T-helper 2 cell treated with Interferon-gamma antibody and Interleukin-4, amounts not matched to agents 5 μg/mL and 100 μg/mL, for 36 hours (primary cell): ENCODE results near the gene PRPF6.
"Not testable (repeated sequence)": the region's sequence is repeated elsewhere in the genome, so short reads cannot be mapped to it uniquely, and the experiment has no call there.

ENCODE experiments used
- DNase-seq: peaks from one replicate; pipeline ENCODE4 v3.0.0; 2021; ENCODE audit warnings: low spot score
- H3K27ac Mint-ChIP-seq: one replicate; pipeline ENCODE4 v1.8.0; 2021; ENCODE audit warnings: mild to moderate bottlenecking, mixed read lengths
- H3K27me3 Mint-ChIP-seq: one replicate; pipeline ENCODE4 v1.8.0; 2021; ENCODE audit warnings: low read depth, mixed read lengths
- H3K36me3 Mint-ChIP-seq: one replicate; pipeline ENCODE4 v1.8.0; 2021; ENCODE audit warnings: low read depth, mixed read lengths
- H3K4me1 Mint-ChIP-seq: one replicate; pipeline ENCODE4 v1.8.0; 2021; ENCODE audit warnings: low read depth, mixed read lengths
- H3K4me3 Mint-ChIP-seq: one replicate; pipeline ENCODE4 v1.8.0; 2022; ENCODE audit warnings: mild to moderate bottlenecking, moderate library complexity, mixed read lengths
- H3K9me3 Mint-ChIP-seq: one replicate; pipeline ENCODE4 v1.8.0; 2021; ENCODE audit warnings: mixed read lengths

Gene PRPF6

DNA sequence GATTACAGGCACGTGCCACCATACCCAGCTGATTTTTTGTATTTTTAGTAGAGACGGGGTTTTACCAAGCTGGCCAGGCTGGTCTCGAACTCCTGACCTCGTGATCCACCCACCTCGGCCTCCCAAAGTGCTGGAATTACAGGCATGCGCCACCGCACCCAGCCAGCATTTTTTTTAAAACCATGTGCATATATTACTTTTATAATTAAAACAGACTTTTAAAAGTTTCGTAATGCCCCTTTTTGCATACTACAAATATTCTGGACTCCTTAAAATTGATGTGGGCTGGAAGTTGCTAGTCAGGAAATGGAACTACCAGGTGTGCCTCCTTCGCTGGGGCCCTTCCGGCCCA lies 9.0 kb upstream of the PRPF6 start:
- not testable (repeated sequence) for DNase-seq, H3K27ac Mint-ChIP-seq, H3K9me3 Mint-ChIP-seq, H3K27me3 Mint-ChIP-seq, H3K4me3 Mint-ChIP-seq
- H3K36me3 Mint-ChIP-seq: peaks cover 32% of the 10 kb centered on the region
- peaks cover 22% of the 10 kb centered on the region for H3K4me1 Mint-ChIP-seq

DNA sequence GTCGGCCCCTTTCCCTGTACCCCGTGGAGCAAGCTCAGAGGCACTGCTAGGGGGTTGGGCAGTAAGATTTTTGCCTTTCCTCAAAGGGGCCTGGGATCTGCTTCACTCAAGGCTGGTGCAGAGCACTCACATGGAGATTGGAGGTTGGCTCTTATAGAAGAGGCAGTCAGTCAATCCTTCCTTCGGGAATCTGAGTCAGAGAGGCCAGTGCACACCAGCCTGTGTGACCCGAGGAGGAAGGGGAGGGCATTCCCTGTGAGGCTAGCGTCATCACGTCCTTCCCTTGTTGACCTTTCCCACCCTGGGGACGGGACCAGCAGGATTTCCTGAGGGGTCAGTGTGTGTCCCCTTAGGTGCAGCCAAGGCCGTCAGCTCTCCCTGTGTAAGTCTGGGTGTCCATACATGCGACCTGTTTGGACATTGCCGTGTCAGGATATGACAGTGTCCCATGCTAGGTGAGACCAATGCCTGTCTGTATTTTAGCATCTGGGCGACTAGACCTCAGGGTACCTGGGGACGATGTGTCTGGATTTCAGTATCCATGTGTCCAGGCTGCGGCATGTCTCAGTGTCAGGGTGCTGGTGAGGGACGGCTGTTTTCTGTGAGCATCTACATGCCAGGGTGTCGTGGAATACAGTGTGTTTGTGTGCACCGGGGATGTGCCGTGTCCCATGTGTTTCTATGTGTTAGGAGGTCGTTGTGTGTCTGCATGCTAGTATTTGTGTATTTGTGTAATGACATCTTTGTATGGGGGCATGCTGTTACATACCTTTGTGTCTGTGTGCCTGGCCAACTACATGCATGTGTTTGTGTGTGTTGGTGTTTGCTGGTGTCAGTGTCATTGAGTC lies 8.4 kb upstream of the PRPF6 start:
- Mint-ChIP-seq H3K36me3 (peaks cover 32% of the 10 kb centered on the region), H3K27ac (no peak overlapping the region), H3K27me3 (no peaks in the 10 kb centered on the region), H3K4me1 (peaks cover 28% of the 10 kb centered on the region), H3K4me3 (no peak overlapping the region), H3K9me3 (no peaks in the 10 kb centered on the region)
- no peak for DNase-seq

DNA sequence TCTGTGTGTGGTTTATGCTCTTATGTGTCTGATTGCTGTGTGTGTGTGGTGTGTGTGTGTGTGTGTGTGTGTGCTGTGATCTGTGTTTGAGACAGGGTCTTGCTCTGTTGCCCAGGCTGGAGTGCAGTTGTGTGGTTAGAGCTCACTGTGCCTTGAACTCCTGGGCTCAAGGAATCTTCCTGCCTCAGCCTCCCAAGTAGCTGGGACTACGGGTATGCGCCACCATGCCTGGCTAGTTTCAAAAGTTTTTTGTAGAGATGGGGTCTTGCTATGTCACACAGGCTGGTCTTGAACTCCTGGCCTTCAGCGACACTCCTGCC lies 7.8 kb upstream of the PRPF6 start:
- DNase-seq: no peak
- peaks cover 33% of the 10 kb centered on the region for H3K4me1 Mint-ChIP-seq
- H3K36me3 Mint-ChIP-seq: peaks cover 27% of the 10 kb centered on the region
- H3K27ac Mint-ChIP-seq: peak overlapping the region; percentile 4
- no peak overlapping the region for H3K4me3 Mint-ChIP-seq
- H3K9me3 Mint-ChIP-seq: no peaks in the 10 kb centered on the region
- no peaks in the 10 kb centered on the region for H3K27me3 Mint-ChIP-seq

DNA sequence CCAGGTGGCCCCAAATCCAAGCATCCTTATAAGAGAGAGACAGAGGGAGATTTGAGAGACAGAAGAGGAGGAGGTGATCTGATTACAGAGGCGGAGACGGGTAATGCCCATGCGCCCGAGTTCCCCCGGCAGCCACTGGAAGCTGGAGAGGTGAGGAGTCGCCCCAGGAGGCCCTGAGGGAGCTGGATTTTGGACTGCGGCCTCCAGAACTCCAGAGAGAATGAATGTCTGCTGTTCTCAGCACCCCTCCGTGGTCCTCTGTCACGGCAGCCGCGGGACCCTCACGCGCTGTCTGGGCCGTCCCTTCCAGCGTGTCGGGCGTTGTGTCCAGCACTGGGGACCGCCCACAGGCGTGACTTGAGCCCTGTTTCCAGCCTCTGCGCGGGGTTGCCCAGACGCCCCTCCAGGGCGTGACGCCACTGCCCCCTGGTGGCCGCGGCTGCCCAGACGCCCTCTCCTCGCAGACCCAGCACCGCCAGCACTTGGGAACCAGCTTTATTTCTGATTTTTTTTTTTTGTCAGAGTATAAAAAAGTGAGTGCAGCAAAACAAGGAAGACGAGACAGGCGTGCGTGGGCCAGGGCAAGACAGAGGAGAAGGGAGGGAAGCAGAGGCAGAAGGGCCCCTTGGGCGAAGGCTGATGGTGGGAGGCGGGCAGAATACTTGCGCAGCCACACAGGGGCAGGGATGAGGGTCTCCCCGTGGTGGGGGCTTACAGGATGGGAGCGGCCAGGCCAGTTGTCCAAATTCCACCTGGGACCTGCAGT lies 7.1 kb upstream of the PRPF6 start:
- peaks cover 33% of the 10 kb centered on the region for H3K4me1 Mint-ChIP-seq
- H3K36me3 Mint-ChIP-seq: peaks cover 21% of the 10 kb centered on the region
- H3K9me3 Mint-ChIP-seq: no peaks in the 10 kb centered on the region
- H3K4me3 Mint-ChIP-seq: no peak overlapping the region
- H3K27ac Mint-ChIP-seq: peak overlapping the region; percentile 19
- DNase-seq: peak; percentile 68
- H3K27me3 Mint-ChIP-seq: no peaks in the 10 kb centered on the region

DNA sequence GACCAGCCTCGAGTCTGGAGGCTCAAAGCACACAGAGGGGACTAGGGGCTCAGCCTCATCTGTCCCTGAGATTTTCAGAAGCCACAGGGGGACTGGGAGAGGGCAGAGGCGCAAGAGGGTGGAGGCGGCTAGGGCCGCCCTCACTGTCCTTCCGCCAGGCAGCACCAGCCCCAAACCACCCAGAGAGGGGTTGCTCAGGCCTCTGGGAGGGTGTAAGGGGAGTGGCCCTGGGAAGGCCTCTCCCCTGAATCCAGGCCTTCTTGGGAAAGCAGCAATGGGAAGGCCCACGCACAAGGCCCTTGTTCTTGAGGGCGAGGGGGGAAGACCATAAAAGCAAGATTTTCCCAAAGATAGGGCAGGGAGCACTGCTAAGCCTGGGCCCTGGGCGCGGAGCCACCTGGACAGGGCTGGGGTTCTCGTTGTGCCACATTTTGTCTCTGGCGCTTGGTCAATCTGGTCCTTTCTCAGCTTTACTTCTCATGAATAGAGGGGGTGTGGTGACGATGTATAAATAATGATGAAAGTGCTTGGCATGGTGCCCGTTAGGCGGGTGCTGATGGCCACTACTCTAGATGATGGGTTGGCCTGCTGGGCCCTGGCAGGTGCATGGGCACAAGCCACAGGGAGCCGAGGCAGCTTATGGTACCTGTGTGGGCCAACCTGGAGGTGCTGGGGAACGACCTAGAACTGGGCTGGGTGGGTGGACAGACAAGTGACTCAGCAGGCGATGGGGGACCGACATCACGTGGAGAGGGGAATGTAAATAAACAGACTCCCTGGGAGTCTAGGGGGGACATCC lies 6.3 kb upstream of the PRPF6 start:
- Mint-ChIP-seq H3K4me1 (peaks cover 30% of the 10 kb centered on the region), H3K4me3 (no peak overlapping the region), H3K27me3 (no peaks in the 10 kb centered on the region), H3K36me3 (peaks cover 20% of the 10 kb centered on the region), H3K27ac (no peak overlapping the region), H3K9me3 (no peaks in the 10 kb centered on the region)
- DNase-seq: no peak

DNA sequence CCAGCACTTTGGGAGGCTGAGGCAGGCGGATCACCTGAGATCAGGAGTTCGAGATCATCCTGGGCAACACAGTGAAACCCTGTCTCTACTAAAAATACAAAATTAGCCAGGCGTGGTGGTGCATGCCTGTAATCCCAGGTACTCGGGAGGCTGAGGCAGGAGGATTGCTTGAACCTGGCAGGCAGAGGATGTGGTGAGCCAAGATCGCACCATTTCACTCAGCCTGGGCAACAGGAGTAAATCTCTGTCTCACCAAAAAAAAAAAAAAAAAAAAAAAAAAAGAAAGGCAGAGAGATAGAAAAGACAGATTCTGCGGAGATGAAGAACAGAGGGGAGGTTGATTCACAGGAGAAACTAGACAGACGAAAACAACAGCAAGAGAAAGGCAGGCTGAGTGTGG lies 4.4 kb upstream of the PRPF6 start:
- not testable (repeated sequence) for H3K9me3 Mint-ChIP-seq, H3K27me3 Mint-ChIP-seq, DNase-seq
- Mint-ChIP-seq H3K4me3 (peak overlapping the region; percentile 89), H3K36me3 (peaks cover 22% of the 10 kb centered on the region), H3K27ac (peak overlapping the region; percentile 88), H3K4me1 (peaks cover 41% of the 10 kb centered on the region)

DNA sequence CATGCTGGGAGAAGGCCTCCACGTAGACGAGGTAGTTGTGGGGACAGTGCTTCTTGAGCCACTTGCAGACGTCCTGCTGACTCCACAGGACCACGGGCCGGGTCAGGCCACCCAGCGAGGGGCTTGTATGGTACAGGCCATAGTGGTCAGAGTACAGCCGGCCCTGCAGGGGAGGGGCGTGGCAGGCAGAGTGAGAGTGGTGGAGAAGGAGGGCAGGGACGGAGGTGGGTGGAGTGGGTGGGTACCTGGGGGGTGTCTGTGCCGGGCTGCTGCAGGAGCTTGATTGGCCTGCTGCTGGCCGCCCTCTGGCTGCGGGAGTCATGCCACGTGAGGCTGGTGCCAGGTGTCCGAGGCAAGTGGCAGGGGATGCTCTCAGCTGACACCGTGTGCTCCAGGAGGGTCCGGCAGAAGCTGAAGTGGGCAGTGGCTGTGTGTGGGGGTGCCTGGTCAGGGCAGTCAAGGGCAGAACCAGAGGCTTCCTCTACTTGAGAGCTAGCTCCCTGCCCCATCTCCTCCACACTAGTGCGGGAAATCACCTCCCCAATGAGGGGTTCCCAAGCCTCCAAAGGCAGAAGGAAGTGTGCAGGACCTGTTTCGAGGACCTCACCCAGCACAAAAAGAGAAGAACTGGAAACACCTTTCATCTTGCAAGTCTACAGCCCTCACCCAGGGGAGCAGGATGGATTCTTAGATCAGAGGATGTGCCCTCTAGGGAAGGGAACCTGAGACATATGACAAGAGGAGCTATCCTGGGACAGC lies 3.8 kb upstream of the PRPF6 start:
- H3K9me3 Mint-ChIP-seq: no peaks in the 10 kb centered on the region
- H3K27me3 Mint-ChIP-seq: no peaks in the 10 kb centered on the region
- H3K4me1 Mint-ChIP-seq: peaks cover 45% of the 10 kb centered on the region
- peaks cover 24% of the 10 kb centered on the region for H3K36me3 Mint-ChIP-seq
- no peak for DNase-seq
- peak overlapping the region; percentile 89 for H3K4me3 Mint-ChIP-seq
- H3K27ac Mint-ChIP-seq: peak overlapping the region; percentile 88

DNA sequence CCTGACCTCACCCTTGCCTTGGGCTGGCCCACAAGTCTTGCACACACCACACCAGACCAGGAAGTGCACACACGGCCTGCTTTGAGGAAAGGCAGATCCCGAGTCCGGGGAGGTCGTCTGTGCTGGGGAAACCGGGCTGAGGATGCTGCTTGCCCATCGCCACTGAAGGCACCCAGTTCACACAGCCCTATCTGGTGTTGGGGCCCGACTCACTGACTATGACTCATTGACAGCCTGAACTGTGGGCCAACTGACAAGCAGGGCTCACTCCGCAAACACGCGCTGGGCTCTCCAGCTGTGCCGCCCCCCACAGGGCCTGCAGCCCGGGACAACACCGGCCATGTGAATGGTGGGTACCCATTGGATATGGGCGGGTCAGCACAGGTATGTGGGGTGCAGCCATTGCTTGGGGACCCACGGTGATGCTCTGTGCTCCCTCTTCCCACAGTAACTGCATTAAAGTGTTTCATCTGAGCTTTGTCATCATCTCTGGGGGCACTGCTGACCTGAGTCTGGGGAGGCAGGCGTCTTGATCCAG lies 3.1 kb upstream of the PRPF6 start:
- H3K9me3 Mint-ChIP-seq: no peaks in the 10 kb centered on the region
- H3K4me1 Mint-ChIP-seq: peaks cover 51% of the 10 kb centered on the region
- DNase-seq: peak; percentile 76
- peak overlapping the region; percentile 89 for H3K4me3 Mint-ChIP-seq
- peaks cover 29% of the 10 kb centered on the region for H3K36me3 Mint-ChIP-seq
- no peaks in the 10 kb centered on the region for H3K27me3 Mint-ChIP-seq
- peak overlapping the region; percentile 88 for H3K27ac Mint-ChIP-seq

DNA sequence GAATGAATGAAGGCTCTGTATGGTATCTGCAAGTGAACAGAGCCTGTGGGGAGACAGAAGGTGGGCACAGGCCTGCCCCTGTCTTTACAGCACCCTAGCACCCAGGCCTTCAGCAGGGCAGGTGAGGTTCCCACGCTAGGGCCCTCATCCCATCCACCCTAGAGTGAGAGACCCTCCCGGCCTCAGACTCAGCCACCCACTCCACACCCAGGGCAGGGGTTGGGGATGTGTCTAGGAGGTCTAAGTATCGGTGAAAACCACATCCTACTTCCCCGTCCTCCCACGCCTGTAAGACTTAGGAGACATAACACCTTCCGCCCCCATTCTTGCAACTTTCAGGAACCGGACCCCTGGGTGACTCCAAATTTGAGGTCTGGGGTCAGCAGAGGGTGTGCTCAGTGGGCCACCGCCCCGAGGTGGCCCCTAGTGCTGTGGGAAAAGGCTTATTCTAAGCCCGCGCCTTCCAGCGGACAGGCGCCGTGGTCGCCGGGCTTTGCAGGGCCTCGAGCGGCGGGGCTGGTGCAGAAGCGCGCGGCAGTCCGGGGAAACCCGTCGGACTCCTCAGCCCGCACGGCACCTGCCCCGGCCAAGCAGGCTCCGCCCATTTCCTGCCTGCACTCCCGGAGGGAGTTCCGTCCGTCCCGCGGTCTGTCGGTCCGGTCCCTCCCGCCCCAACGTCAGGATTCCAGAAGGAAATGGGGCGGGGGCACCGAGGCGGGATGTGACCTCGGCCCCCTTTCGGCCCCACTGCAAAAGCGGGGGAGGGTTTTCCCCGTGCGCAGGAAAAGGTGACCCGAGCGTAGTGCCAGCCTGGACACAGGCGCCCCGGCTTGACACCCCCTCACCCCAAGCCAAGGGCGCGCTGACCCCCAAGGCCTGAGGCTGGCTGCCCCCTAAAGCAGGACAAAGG lies 2.4 kb upstream of the PRPF6 start:
- H3K27ac Mint-ChIP-seq: peak overlapping the region; percentile 88
- no peaks in the 10 kb centered on the region for H3K27me3 Mint-ChIP-seq
- peak; percentile 81 for DNase-seq
- peaks cover 52% of the 10 kb centered on the region for H3K4me1 Mint-ChIP-seq
- no peaks in the 10 kb centered on the region for H3K9me3 Mint-ChIP-seq
- peaks cover 33% of the 10 kb centered on the region for H3K36me3 Mint-ChIP-seq
- H3K4me3 Mint-ChIP-seq: peak overlapping the region; percentile 89

DNA sequence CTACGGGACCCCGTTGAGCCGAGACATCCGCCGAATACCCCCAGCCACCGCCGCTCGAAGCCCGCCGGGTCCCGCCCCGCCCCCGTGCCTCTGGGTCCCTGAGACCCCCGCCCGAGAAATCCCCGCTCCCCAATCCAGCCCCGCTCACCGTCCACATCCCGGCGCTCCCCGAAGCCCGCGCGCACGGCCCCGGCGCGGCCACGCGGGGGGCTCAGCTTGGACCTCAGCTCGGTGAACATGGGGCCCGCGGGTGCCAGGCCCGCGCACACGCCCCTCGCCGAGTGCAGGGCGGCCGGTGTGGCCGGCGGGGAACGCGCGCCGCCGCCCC lies 1.7 kb upstream of the PRPF6 start:
- H3K4me1 Mint-ChIP-seq: peaks cover 49% of the 10 kb centered on the region
- no peak for DNase-seq
- peaks cover 30% of the 10 kb centered on the region for H3K36me3 Mint-ChIP-seq
- H3K27ac Mint-ChIP-seq: peak overlapping the region; percentile 88
- no peaks in the 10 kb centered on the region for H3K9me3 Mint-ChIP-seq
- peak overlapping the region; percentile 89 for H3K4me3 Mint-ChIP-seq
- no peaks in the 10 kb centered on the region for H3K27me3 Mint-ChIP-seq

DNA sequence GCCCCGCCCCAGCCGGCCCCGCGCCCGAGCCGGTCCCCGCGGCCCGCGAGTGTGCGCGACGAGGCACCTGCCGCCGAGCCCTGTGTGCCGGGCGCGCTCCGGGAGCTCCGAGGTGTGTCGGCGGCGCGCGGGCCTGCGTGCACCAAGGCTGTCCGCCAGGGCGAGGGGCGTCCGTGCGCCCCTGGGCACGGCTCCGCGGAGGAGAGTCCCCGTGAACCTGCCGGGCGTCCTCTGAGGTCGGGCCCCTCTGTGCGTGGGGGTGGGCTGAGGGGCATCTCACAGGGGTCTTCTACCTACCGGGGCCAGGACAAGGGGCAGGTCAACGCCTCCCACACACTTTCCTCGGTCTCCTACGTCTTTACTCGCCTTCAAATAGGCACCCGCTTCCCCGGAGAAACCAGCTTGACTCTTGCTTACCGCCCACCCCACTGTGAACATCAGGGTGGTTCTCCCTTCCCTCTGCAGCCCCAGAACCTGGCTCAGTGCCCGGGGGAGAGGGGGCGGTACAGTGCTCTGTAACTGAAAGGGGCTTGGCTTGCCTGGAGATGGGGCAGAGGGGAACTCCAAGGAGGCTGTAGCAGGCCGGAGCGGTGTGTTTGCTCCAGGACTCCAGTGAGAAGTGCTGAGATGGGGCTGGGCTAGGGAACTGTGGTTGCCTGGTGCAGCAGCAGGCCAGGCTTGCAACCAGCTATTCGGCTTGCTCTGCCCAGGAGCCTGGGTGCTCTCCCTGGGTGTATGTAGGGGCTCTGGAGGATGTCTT lies 1.2 kb upstream of the PRPF6 start, which contains the start of gene SAMD10:
SAMD10 (minus strand) TSS at position 86 of the 760 bp plus-strand sequence. CDS start 175 bp downstream, outside the sequence.
- peak; percentile 73 for DNase-seq
- peak within 1 kb of the TSS; percentile 97 for H3K27ac Mint-ChIP-seq
- no peaks in the 10 kb centered on the region for H3K9me3 Mint-ChIP-seq
- peaks cover 34% of the 10 kb centered on the region for H3K36me3 Mint-ChIP-seq
- H3K27me3 Mint-ChIP-seq: no peaks in the 10 kb centered on the region
- peak within 1 kb of the TSS; percentile 89 for H3K4me3 Mint-ChIP-seq
- H3K4me1 Mint-ChIP-seq: peaks cover 53% of the 10 kb centered on the region

DNA sequence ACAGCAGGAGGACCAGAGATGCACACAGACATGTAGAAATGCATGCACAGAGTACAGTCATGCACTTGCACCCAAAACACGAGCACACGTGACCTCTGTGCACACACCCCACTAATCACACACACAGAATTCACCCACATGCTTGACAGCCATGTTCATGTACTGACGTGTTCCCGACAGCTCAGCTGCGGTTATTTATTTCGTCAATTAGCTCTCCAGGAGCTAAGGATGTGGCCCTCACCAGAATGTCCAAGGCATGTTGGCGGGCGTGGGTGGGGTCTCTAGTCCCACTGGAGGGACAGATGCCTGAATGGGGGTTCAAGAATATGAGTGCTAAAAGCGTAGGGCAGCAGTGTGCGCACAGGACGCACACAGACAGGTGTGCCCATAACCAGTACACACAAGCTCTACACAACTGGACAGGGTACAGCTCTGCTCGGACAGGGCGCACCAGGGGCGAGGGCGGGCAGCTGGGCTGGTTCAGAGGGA lies 571 bp upstream of the PRPF6 start:
- Mint-ChIP-seq H3K9me3 (no peaks in the 10 kb centered on the region), H3K4me3 (peak overlapping the region; percentile 88), H3K36me3 (peaks cover 33% of the 10 kb centered on the region), H3K27me3 (no peaks in the 10 kb centered on the region), H3K4me1 (peaks cover 53% of the 10 kb centered on the region), H3K27ac (peak overlapping the region; percentile 97)
- DNase-seq: no peak
